Body of pancreas (tissue), 4 donors: ENCODE data around the gene NPR1.

Source experiments
- POLR2A ChIP-seq, 3 donors: fragments of 450-650 bp; IDR thresholded peaks; one replicate each; pipeline ENCODE4 v1.6.1; 2016; ENCODE audit warnings: antibody characterized with exemption in 3 of 3, mild to moderate bottlenecking in 2 of 3
- TF ChIP-seq, protein P1 (sequence below), 7 experiments: fragments of 450-650 bp in 4 of 7; fragments of 200-600 bp in 3 of 7; sonication (generic) in 3 of 7; IDR thresholded peaks; one replicate each; pipeline ENCODE4 v1.5.1; 2016 to 2019; ENCODE audit warnings: antibody characterized with exemption in 7 of 7

GRCh38 chr1:153630384-153630783, 48.1 kb upstream of the NPR1 start:
- TF ChIP-seq, protein P1, sequence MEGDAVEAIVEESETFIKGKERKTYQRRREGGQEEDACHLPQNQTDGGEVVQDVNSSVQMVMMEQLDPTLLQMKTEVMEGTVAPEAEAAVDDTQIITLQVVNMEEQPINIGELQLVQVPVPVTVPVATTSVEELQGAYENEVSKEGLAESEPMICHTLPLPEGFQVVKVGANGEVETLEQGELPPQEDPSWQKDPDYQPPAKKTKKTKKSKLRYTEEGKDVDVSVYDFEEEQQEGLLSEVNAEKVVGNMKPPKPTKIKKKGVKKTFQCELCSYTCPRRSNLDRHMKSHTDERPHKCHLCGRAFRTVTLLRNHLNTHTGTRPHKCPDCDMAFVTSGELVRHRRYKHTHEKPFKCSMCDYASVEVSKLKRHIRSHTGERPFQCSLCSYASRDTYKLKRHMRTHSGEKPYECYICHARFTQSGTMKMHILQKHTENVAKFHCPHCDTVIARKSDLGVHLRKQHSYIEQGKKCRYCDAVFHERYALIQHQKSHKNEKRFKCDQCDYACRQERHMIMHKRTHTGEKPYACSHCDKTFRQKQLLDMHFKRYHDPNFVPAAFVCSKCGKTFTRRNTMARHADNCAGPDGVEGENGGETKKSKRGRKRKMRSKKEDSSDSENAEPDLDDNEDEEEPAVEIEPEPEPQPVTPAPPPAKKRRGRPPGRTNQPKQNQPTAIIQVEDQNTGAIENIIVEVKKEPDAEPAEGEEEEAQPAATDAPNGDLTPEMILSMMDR (IDR thresholded peaks at IDR 0.05), result no peak
- TF ChIP-seq POLR2A (IDR thresholded peaks at IDR 0.05), result no peak
